H9 (cell line): ENCODE measurements around the gene CALN1. TPM values are rescaled to one million over a fixed set of nuclear protein-coding genes. Genes with fewer than 3 reads are reported as not detected.

ENCODE experiments used
- DNase-seq: peaks from one replicate; pipeline ENCODE4 v3.0.0-alpha.2; 2017
- H2AFZ ChIP-seq: one replicate; pipeline ENCODE4 v1.6.1; 2013; ENCODE audit warnings: mild to moderate bottlenecking, low read length, control low read depth, moderate library complexity
- H2AK5ac ChIP-seq: 2 replicates; pipeline ENCODE4 v1.6.1; 2013; ENCODE audit warnings: low read length, control low read depth, mixed read lengths; ENCODE audit not compliant: insufficient read length
- H2BK120ac ChIP-seq: one replicate; pipeline ENCODE4 v1.6.1; 2013; ENCODE audit warnings: low read depth, mild to moderate bottlenecking, low read length, control low read depth, inconsistent platforms; ENCODE audit not compliant: poor library complexity, severe bottlenecking
- H2BK12ac ChIP-seq: 2 replicates; pipeline ENCODE4 v1.6.1; 2013; ENCODE audit warnings: low read length, control low read depth, mixed read lengths, low read depth; ENCODE audit not compliant: insufficient read length
- H2BK15ac ChIP-seq: 2 replicates; pipeline ENCODE4 v1.6.1; 2013; ENCODE audit warnings: low read depth, low read length, control low read depth
- H2BK20ac ChIP-seq: one replicate; pipeline ENCODE4 v1.6.1; 2013; ENCODE audit warnings: low read depth, mild to moderate bottlenecking, low read length, control low read depth, inconsistent platforms; ENCODE audit not compliant: poor library complexity, severe bottlenecking
- H2BK5ac ChIP-seq: 2 replicates; pipeline ENCODE4 v1.6.1; 2013; ENCODE audit warnings: low read length, control low read depth, mixed read lengths; ENCODE audit not compliant: insufficient read length
- H3K14ac ChIP-seq: 2 replicates; pipeline ENCODE4 v1.6.1; 2013; ENCODE audit warnings: low read length, control low read depth; ENCODE audit not compliant: insufficient read depth
- H3K18ac ChIP-seq: 2 replicates; pipeline ENCODE4 v1.6.1; 2013; ENCODE audit warnings: low read depth, mild to moderate bottlenecking, mixed read lengths, low read length, control low read depth; ENCODE audit not compliant: insufficient read length
- H3K23ac ChIP-seq: 2 replicates; pipeline ENCODE4 v1.6.1; 2013; ENCODE audit warnings: low read length, control low read depth, mixed read lengths, low read depth; ENCODE audit not compliant: insufficient read length
- H3K23me2 ChIP-seq: 2 replicates; pipeline ENCODE4 v1.6.1; 2013; ENCODE audit warnings: low read depth, mild to moderate bottlenecking, mixed read lengths, low read length, control low read depth; ENCODE audit not compliant: insufficient read length, poor library complexity, severe bottlenecking
- H3K27ac ChIP-seq: 2 replicates; pipeline ENCODE4 v1.5.1; 2013; ENCODE audit warnings: low read length, control low read depth, mixed read lengths, low read depth; ENCODE audit not compliant: insufficient read length
- H3K27me3 ChIP-seq: 2 replicates; pipeline ENCODE4 v1.6.1; 2013; ENCODE audit warnings: low read length, control low read depth, inconsistent platforms; ENCODE audit not compliant: insufficient read depth
- H3K4ac ChIP-seq: 2 replicates; pipeline ENCODE4 v1.6.1; 2013; ENCODE audit warnings: low read depth, mild to moderate bottlenecking, control low read depth, inconsistent platforms, low read length, moderate library complexity
- H3K4me1 ChIP-seq: 2 replicates; pipeline ENCODE4 v1.6.1; 2013; ENCODE audit warnings: low read length, control low read depth, inconsistent platforms; ENCODE audit not compliant: insufficient read depth
- H3K4me2 ChIP-seq: 2 replicates; pipeline ENCODE4 v1.6.1; 2013; ENCODE audit warnings: low read length, control low read depth, mixed read lengths; ENCODE audit not compliant: insufficient read length, insufficient read depth
- H3K56ac ChIP-seq: 2 replicates; pipeline ENCODE4 v1.6.1; 2013; ENCODE audit warnings: low read depth, mild to moderate bottlenecking, mixed read lengths, low read length, control low read depth; ENCODE audit not compliant: insufficient read length
- H3K79me1 ChIP-seq: 2 replicates; pipeline ENCODE4 v1.6.1; 2013; ENCODE audit warnings: low read depth, mild to moderate bottlenecking, moderate library complexity, low read length, control low read depth, inconsistent platforms; ENCODE audit not compliant: insufficient read depth, poor library complexity, severe bottlenecking
- H3K79me2 ChIP-seq: 2 replicates; pipeline ENCODE4 v1.6.1; 2013; ENCODE audit warnings: low read length, control low read depth, inconsistent platforms; ENCODE audit not compliant: insufficient read depth
- H3K9ac ChIP-seq: 2 replicates; pipeline ENCODE4 v1.6.1; 2013; ENCODE audit warnings: low read length, control low read depth, mixed read lengths; ENCODE audit not compliant: insufficient read length; ENCODE audit errors: extremely low read depth
- H3K9me3 ChIP-seq: one replicate; pipeline ENCODE4 v1.6.1; 2013; ENCODE audit warnings: low read depth, low read length, inconsistent platforms; ENCODE audit not compliant: control insufficient read depth
- H3T11ph ChIP-seq: one replicate; pipeline ENCODE4 v1.6.1; 2013; ENCODE audit warnings: mild to moderate bottlenecking, low read length, control low read depth, inconsistent platforms
- H4K20me1 ChIP-seq: one replicate; pipeline ENCODE4 v1.6.1; 2013; ENCODE audit not compliant: control insufficient read depth, insufficient read length, insufficient read depth
- H4K5ac ChIP-seq: 2 replicates; pipeline ENCODE4 v1.6.1; 2013; ENCODE audit warnings: low read depth, mild to moderate bottlenecking, mixed read lengths, low read length, control low read depth; ENCODE audit not compliant: insufficient read length
- H4K8ac ChIP-seq: replicated peaks from 2 replicates; pipeline ENCODE4 v1.6.1; 2013; ENCODE audit warnings: low read length, control low read depth, mixed read lengths, low read depth; ENCODE audit not compliant: insufficient read length
- H4K91ac ChIP-seq: 2 replicates; pipeline ENCODE4 v1.6.1; 2013; ENCODE audit warnings: low read depth, mild to moderate bottlenecking, moderate library complexity, mixed read lengths, low read length, control low read depth; ENCODE audit not compliant: insufficient read length
- H3K27ac Mint-ChIP-seq, 3 experiments: 2 replicates in 2 of 3; 3 replicates in 1 of 3; pipeline ENCODE4 v1.8.0; 2020 to 2021; ENCODE audit warnings: mixed read lengths in 3 of 3, mild to moderate bottlenecking in 1 of 3, moderate library complexity in 1 of 3
- H3K27me3 Mint-ChIP-seq: 2 replicates; pipeline ENCODE4 v1.8.0; 2021; ENCODE audit warnings: low read depth, mild to moderate bottlenecking, moderate library complexity, mixed read lengths
- H3K36me3 Mint-ChIP-seq, 3 experiments: 2 replicates in 2 of 3; 3 replicates in 1 of 3; pipeline ENCODE4 v1.8.0; 2020 to 2021; ENCODE audit warnings: low read depth in 3 of 3, mixed read lengths in 3 of 3; ENCODE audit not compliant: insufficient read depth in 1 of 3
- H3K4me1 Mint-ChIP-seq, 2 experiments: 2 replicates each; pipeline ENCODE4 v1.8.0; 2020; ENCODE audit warnings: mixed read lengths in 2 of 2
- H3K4me3 Mint-ChIP-seq, 2 experiments: 2 replicates in 1 of 2; 3 replicates in 1 of 2; pipeline ENCODE4 v1.8.0; 2020 to 2021; ENCODE audit warnings: mild to moderate bottlenecking in 2 of 2, mixed read lengths in 2 of 2, moderate library complexity in 1 of 2
- H3K9me3 Mint-ChIP-seq, 2 experiments: 2 replicates in 1 of 2; 3 replicates in 1 of 2; pipeline ENCODE4 v1.8.0; 2020; ENCODE audit warnings: mild to moderate bottlenecking in 2 of 2, mixed read lengths in 2 of 2, moderate library complexity in 1 of 2
- WGBS: extraction: QIAGEN DNeasy Blood & Tissue Kit; methylation state at CpG from one replicate; pipeline ENCODE4 v1.1.7; 2013; ENCODE audit warnings: missing lambda C conversion rate, low lambda C conversion rate, mixed read lengths; ENCODE audit not compliant: insufficient read length; ENCODE audit errors: extremely low coverage; 5-methylcytosine and 5-hydroxymethylcytosine counted together
- total RNA-seq: library from RNA; stranded (reverse); gene quantifications from 2 replicates; pipeline ENCODE4 v1.2.1, GENCODE V29; 2021
- TF ChIP-seq, protein P1 (sequence below): fragments of 200-600 bp; sonication (generic); conservative IDR thresholded peaks from 3 replicates; pipeline ENCODE4 v1.8.0; 2021; ENCODE audit warnings: antibody characterized with exemption, mild to moderate bottlenecking

The CALN1 gene
- total RNA-seq, 1 experiment from 2014 or later: 2.8 TPM

DNA sequence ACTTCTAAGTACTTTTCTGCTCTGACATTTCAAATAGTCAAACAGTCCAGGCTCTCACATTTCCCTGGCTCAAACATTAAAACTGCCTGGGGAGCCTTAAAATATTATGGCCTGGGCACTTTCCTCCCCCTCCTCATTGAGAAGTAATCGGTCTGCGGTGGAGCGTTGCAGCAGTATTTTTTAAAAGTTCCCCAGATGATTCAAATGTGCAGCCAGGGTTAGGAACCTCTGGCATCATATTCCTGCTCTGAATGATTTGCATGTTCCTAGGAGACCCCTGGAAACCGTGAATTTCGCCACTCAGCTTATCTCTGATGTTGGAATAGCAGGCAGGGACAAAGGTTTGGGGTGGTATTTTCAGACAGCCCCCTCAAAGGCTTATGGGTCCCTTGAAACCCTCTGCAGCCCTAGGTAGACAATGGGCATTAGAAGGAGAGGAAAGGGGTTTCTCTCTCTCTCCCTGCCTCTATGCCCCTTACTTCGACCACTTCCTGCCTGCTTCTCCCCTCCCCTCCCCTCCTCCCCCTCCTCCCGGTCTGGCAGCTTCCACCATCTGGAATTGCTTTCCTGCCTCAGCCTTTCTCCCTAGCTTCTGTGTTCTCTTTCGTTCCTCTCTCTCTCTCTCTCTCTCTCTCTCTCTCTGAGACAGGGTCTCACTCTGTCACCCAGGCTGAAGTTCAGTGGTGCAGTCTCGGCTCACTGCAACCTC is 658.0 kb downstream of the CALN1 start:
- no peak overlapping the region for H4K5ac ChIP-seq
- no peak overlapping the region for H3K18ac ChIP-seq
- DNase-seq: no peak
- no peak overlapping the region for H3K14ac ChIP-seq
- H2BK12ac ChIP-seq: no peak overlapping the region
- H3K27me3 ChIP-seq: no peaks in the 10 kb centered on the region
- peaks cover 6 to 11% of the 10 kb centered on the region in 2 experiments for H3K4me1 Mint-ChIP-seq
- H3K36me3 Mint-ChIP-seq: peaks cover 3% of the 10 kb centered on the region in 3 experiments; a peak in 3 of 7 replicates
- H3K79me2 ChIP-seq: no peaks in the 10 kb centered on the region
- no peak overlapping the region for H3T11ph ChIP-seq
- no peak overlapping the region for H4K91ac ChIP-seq
- no CpG with 5 or more reads among the region's 9 CpGs for WGBS
- no peak overlapping the region for H4K8ac ChIP-seq
- H3K9me3 Mint-ChIP-seq: peaks cover 3 to 20% of the 10 kb centered on the region in 2 experiments; a peak in 4 of 5 replicates
- no peaks in the 10 kb centered on the region for H3K4me1 ChIP-seq
- H2BK15ac ChIP-seq: no peak overlapping the region
- no peak overlapping the region for H3K9ac ChIP-seq
- H2BK20ac ChIP-seq: no peak overlapping the region
- TF ChIP-seq, protein P1, sequence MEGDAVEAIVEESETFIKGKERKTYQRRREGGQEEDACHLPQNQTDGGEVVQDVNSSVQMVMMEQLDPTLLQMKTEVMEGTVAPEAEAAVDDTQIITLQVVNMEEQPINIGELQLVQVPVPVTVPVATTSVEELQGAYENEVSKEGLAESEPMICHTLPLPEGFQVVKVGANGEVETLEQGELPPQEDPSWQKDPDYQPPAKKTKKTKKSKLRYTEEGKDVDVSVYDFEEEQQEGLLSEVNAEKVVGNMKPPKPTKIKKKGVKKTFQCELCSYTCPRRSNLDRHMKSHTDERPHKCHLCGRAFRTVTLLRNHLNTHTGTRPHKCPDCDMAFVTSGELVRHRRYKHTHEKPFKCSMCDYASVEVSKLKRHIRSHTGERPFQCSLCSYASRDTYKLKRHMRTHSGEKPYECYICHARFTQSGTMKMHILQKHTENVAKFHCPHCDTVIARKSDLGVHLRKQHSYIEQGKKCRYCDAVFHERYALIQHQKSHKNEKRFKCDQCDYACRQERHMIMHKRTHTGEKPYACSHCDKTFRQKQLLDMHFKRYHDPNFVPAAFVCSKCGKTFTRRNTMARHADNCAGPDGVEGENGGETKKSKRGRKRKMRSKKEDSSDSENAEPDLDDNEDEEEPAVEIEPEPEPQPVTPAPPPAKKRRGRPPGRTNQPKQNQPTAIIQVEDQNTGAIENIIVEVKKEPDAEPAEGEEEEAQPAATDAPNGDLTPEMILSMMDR: no peak
- H2BK5ac ChIP-seq: no peak overlapping the region
- no peak overlapping the region for H3K27ac ChIP-seq
- no peak overlapping the region for H3K4ac ChIP-seq
- H3K27ac Mint-ChIP-seq: no peak overlapping the region
- H4K20me1 ChIP-seq: peaks cover 3% of the 10 kb centered on the region
- H3K27me3 Mint-ChIP-seq: peaks cover 49% of the 10 kb centered on the region
- no peak overlapping the region for H2BK120ac ChIP-seq
- no peak overlapping the region for H3K4me3 Mint-ChIP-seq
- no peak overlapping the region for H3K4me2 ChIP-seq
- no peak overlapping the region for H3K56ac ChIP-seq
- no peak overlapping the region for H3K23ac ChIP-seq
- H3K9me3 ChIP-seq: no peaks in the 10 kb centered on the region
- H3K79me1 ChIP-seq: no peaks in the 10 kb centered on the region
- no peak overlapping the region for H2AFZ ChIP-seq
- peaks cover 3% of the 10 kb centered on the region for H3K23me2 ChIP-seq
- no peak overlapping the region for H2AK5ac ChIP-seq
